PC-3 (cell line): ENCODE data around the gene OR6B2. TPM values are rescaled to one million over a fixed set of nuclear protein-coding genes. Genes with fewer than 3 reads are reported as not detected.

Experiments
- ATAC-seq: fragments of 200-7000 bp; cut with Tn5 transposase; 2 replicates; pipeline ENCODE4 v1.9.1; 2020; ENCODE audit warnings: mild to moderate bottlenecking, moderate library complexity
- BruUV-seq: library from RNA; stranded (reverse); fragments of 400-500 nt; replicated peaks from 2 replicates; lab custom pipeline; 2021; lab: Mats Ljungman, UMichigan
- CTCF ChIA-PET: fragments of 300-600 bp; sonication (Branson Sonifier 250); formaldehyde crosslinking; loops from one replicate; lab custom pipeline; 2022; ENCODE audit warnings: antibody characterized with exemption; lab: Charles Lee
- POLR2A ChIA-PET: fragments of 300-600 bp; sonication (Branson Sonifier 250); formaldehyde crosslinking; loops from one replicate; lab custom pipeline; 2022; ENCODE audit warnings: antibody characterized with exemption; ENCODE audit not compliant: unreplicated experiment; lab: Charles Lee
- DNase-seq: peaks from one replicate; pipeline ENCODE4 v3.0.0-alpha.2; 2015
- H2AFZ ChIP-seq: fragments of 300-600 bp; sonication (generic); 2 replicates; pipeline ENCODE4 v1.6.0; 2016; ENCODE audit warnings: antibody characterized with exemption, low read length
- H3F3A ChIP-seq: fragments of 300-600 bp; sonication (generic); one replicate; pipeline ENCODE4 v1.6.0; 2017; ENCODE audit warnings: antibody characterized with exemption, low read length, control low read depth, mild to moderate bottlenecking; ENCODE audit not compliant: unreplicated experiment
- H3K27ac ChIP-seq: fragments of 300-600 bp; sonication (generic); 2 replicates; pipeline ENCODE4 v1.5.1; 2016; ENCODE audit warnings: mild to moderate bottlenecking, low read length
- H3K27me3 ChIP-seq: fragments of 300-600 bp; sonication (generic); 2 replicates; pipeline ENCODE4 v1.6.1; 2016; ENCODE audit warnings: low read length, mixed read lengths
- H3K36me3 ChIP-seq: fragments of 300-600 bp; sonication (generic); 2 replicates; pipeline ENCODE4 v1.6.1; 2016; ENCODE audit warnings: low read depth, mixed run types, low read length, mixed read lengths
- H3K4me1 ChIP-seq: fragments of 300-600 bp; sonication (generic); 2 replicates; pipeline ENCODE4 v1.5.1; 2016; ENCODE audit warnings: low read length; ENCODE audit not compliant: insufficient read depth
- H3K4me2 ChIP-seq: fragments of 300-600 bp; sonication (generic); 2 replicates; pipeline ENCODE4 v1.6.0; 2016; ENCODE audit warnings: low read length
- H3K4me3 ChIP-seq: fragments of 300-600 bp; sonication (generic); 2 replicates; pipeline ENCODE4 v1.5.1; 2016; ENCODE audit warnings: mild to moderate bottlenecking, low read length, mixed read lengths
- H3K79me2 ChIP-seq: fragments of 300-600 bp; sonication (generic); 2 replicates; pipeline ENCODE4 v1.6.1; 2017; ENCODE audit warnings: low read length, mixed read lengths
- H3K9ac ChIP-seq: fragments of 300-600 bp; sonication (generic); 2 replicates; pipeline ENCODE4 v1.6.0; 2016; ENCODE audit warnings: mild to moderate bottlenecking, low read length
- H3K9me2 ChIP-seq: fragments of 300-600 bp; sonication (generic); replicated peaks from 2 replicates; pipeline ENCODE4 v1.6.1; 2016; ENCODE audit warnings: mixed run types, low read length, mixed read lengths
- H3K9me3 ChIP-seq: fragments of 300-600 bp; sonication (generic); 2 replicates; pipeline ENCODE4 v1.6.1; 2016; ENCODE audit warnings: low read length, mixed read lengths
- H4K20me1 ChIP-seq: fragments of 300-600 bp; sonication (generic); 2 replicates; pipeline ENCODE4 v1.6.1; 2016; ENCODE audit warnings: low read length, mixed read lengths
- EZH2 ChIP-seq: fragments of 300-600 bp; sonication (generic); IDR thresholded peaks from one replicate; pipeline ENCODE4 v1.6.1; 2017; ENCODE audit warnings: antibody characterized with exemption, mild to moderate bottlenecking, low read length; ENCODE audit not compliant: unreplicated experiment
- EZH2phosphoT487 ChIP-seq: fragments of 300-600 bp; sonication (generic); IDR thresholded peaks from 2 replicates; pipeline ENCODE4 v1.6.1; 2018; ENCODE audit warnings: mild to moderate bottlenecking, antibody characterized with exemption, low read length, borderline replicate concordance
- intact Hi-C: fragments of 100-400 bp; cut with micrococcal nuclease; formaldehyde crosslinking; loops from 2 replicates; pipeline ENCODE4 v1.9.0; 2023
- total RNA-seq: library from RNA; depleted of rRNA; stranded (reverse); fragments of >200 nt; gene quantifications from 2 replicates; pipeline ENCODE4 v1.2.3, GENCODE V29; 2014
- TF ChIP-seq, protein P1 (sequence below): fragments of 300-600 bp; sonication (generic); conservative IDR thresholded peaks from 2 replicates; pipeline ENCODE4 v1.5.1; 2017; ENCODE audit warnings: antibody characterized with exemption, low read depth, mild to moderate bottlenecking, low read length

Gene OR6B2
- total RNA-seq, 1 experiment from 2014 or later, result not detected

DNA sequence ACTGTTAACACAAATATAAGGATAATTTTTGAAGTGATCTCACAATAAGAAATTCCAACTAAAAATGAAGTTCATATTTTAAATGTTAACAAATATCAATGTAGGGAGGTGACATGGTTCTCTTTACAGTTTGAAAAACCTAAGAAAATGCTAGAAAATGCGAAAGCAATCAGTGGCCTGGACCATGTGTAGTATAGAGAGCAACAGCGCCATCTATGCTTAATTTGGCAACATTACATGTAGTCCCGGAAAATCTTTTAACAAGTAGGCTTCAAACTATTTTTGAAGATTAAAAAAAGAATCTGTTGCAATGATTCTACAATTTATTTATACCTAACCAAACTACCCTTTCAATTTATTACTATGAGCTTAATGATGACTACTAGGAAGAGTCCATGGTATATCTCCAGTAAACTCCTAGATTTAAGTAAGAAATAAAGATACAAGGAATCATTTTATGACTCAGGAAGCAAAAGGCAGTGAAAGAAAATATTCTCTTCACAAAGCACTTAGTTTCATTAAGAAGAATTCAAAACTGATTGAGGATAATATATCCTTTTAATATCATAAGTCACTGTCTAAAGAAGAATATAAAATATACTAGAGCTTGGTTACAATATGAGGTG, 38.4 kb downstream of the OR6B2 start:
- no peak overlapping the region for H2AFZ ChIP-seq
- BruUV-seq, result no TSS peak
- H3K27ac ChIP-seq, result no peak overlapping the region
- no peaks in the 10 kb centered on the region for H3K79me2 ChIP-seq
- H3F3A ChIP-seq, result no peaks in the 10 kb centered on the region
- H3K4me1 ChIP-seq, result no peaks in the 10 kb centered on the region
- H4K20me1 ChIP-seq, result no peaks in the 10 kb centered on the region
- H3K4me3 ChIP-seq, result no peak overlapping the region
- peak; percentile 65 for DNase-seq
- no peaks in the 10 kb centered on the region for H3K9me3 ChIP-seq
- ChIA-PET POLR2A (no interaction called here), CTCF (no interaction called here)
- peaks cover 31% of the 10 kb centered on the region for H3K36me3 ChIP-seq
- no peaks in the 10 kb centered on the region for H3K9me2 ChIP-seq
- intact Hi-C loops, result loop anchor here (1.0 to 5.0 kb wide), 2 partner anchors 100 to 168 kb away; no protein-coding TSS in a partner anchor
- ATAC-seq, result peak; percentile 49
- H3K9ac ChIP-seq, result no peak overlapping the region
- TF ChIP-seq EZH2 (no peak), EZH2phosphoT487 (no peak)
- TF ChIP-seq, protein P1, sequence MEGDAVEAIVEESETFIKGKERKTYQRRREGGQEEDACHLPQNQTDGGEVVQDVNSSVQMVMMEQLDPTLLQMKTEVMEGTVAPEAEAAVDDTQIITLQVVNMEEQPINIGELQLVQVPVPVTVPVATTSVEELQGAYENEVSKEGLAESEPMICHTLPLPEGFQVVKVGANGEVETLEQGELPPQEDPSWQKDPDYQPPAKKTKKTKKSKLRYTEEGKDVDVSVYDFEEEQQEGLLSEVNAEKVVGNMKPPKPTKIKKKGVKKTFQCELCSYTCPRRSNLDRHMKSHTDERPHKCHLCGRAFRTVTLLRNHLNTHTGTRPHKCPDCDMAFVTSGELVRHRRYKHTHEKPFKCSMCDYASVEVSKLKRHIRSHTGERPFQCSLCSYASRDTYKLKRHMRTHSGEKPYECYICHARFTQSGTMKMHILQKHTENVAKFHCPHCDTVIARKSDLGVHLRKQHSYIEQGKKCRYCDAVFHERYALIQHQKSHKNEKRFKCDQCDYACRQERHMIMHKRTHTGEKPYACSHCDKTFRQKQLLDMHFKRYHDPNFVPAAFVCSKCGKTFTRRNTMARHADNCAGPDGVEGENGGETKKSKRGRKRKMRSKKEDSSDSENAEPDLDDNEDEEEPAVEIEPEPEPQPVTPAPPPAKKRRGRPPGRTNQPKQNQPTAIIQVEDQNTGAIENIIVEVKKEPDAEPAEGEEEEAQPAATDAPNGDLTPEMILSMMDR, result peak; percentile 88
- H3K27me3 ChIP-seq, result no peaks in the 10 kb centered on the region
- no peak overlapping the region for H3K4me2 ChIP-seq

DNA sequence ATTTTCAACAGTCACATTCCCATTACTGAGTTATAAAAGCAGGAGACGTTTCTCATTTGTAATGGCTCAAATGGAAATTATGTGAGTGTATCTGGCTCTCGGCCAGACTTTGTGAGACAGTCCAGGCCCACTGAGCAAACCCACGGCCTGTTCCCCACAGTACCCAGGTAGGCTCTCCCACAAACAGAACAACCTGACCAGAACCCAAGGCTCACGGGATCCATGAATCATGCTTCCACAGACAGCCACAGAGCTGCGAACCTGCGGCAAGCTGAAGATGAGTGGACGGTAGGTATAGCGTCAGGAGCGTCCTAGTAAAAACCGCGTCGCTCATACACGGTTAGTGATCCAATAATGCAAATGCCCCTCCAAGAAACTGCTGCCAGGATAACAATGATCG, 39.3 kb downstream of the OR6B2 start:
- TF ChIP-seq, protein P1, result no peak
- no peak for TF ChIP-seq EZH2phosphoT487
- TF ChIP-seq EZH2, result no peak
- Histone ChIP-seq H3K9me2 (no peaks in the 10 kb centered on the region), H3K27me3 (no peaks in the 10 kb centered on the region), H3K27ac (no peak overlapping the region), H3K9ac (no peak overlapping the region), H3K9me3 (no peaks in the 10 kb centered on the region), H3K4me2 (no peak overlapping the region), H3K36me3 (peaks cover 34% of the 10 kb centered on the region), H3K4me3 (no peak overlapping the region), H2AFZ (no peak overlapping the region), H3F3A (no peaks in the 10 kb centered on the region), H4K20me1 (no peaks in the 10 kb centered on the region), H3K79me2 (no peaks in the 10 kb centered on the region), H3K4me1 (no peaks in the 10 kb centered on the region)
- no peak for DNase-seq
- POLR2A ChIA-PET, result no interaction called here
- ATAC-seq, result no peak
- intact Hi-C loops, result loop anchor here (1.0 to 5.0 kb wide), 2 partner anchors 99 to 167 kb away; no protein-coding TSS in a partner anchor
- BruUV-seq, result no TSS peak
- CTCF ChIA-PET, result no interaction called here

DNA sequence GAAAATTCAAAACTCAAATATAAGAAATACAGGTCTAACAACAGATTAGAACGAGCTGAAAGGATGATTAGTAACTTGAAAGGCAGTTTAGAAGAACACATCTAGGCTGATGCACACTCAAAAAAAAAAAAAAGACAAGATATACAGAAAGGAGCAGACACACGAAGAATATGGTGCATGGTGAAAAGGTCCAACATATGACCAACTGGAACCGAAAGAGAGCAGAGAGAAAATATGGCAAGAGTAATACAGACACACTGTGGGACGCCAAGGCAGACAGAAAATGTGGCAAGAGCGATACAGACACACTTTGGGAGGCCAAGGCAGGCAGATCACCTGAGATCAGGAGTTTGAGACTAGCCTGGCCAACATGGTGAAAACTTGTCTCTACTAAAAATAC, 44.9 kb downstream of the OR6B2 start:
- Histone ChIP-seq H3K9ac (no peak overlapping the region), H3K4me2 (no peak overlapping the region), H3F3A (no peaks in the 10 kb centered on the region), H3K9me2 (no peaks in the 10 kb centered on the region), H3K27me3 (no peaks in the 10 kb centered on the region), H3K79me2 (no peaks in the 10 kb centered on the region), H3K27ac (no peak overlapping the region), H3K9me3 (no peaks in the 10 kb centered on the region), H3K36me3 (peaks cover 62% of the 10 kb centered on the region), H3K4me3 (no peak overlapping the region), H3K4me1 (no peaks in the 10 kb centered on the region), H2AFZ (no peak overlapping the region), H4K20me1 (no peaks in the 10 kb centered on the region)
- TF ChIP-seq, protein P1, result no peak
- TF ChIP-seq EZH2 (no peak), EZH2phosphoT487 (no peak)
- intact Hi-C loops, result no loop called here
- DNase-seq (no peak), ATAC-seq (no peak)
- BruUV-seq, result no TSS peak
- ChIA-PET POLR2A (interaction anchor here (0.5 kb wide), 1 partner anchor 52 kb away, joined by 3 read pairs; no protein-coding TSS in a partner anchor), CTCF (no interaction called here)
